Right lobe of liver (tissue), 6 donors: ENCODE measurements around the gene CDK14. TPM values are rescaled to one million over a fixed set of nuclear protein-coding genes. Genes with fewer than 3 reads are reported as not detected.

Source experiments
- ATAC-seq, 4 donors: fragments of 200-7000 bp; cut with Tn5 transposase; one replicate each; pipeline ENCODE4 v1.9.1; 2020; ENCODE audit warnings: mild to moderate bottlenecking in 4 of 4, moderate library complexity in 4 of 4
- DNase-seq, 3 donors: peaks; one replicate each; pipeline ENCODE4 v3.0.0-alpha.2; 2020
- H3K27ac ChIP-seq, 3 donors: fragments of 200-600 bp; one replicate each; pipeline ENCODE4 v1.8.0; 2022
- H3K27me3 ChIP-seq, 2 donors: fragments of 200-600 bp; one replicate each; pipeline ENCODE4 v1.8.0; 2022
- H3K36me3 ChIP-seq, 4 donors: fragments of 200-600 bp; sonication (generic) in 1 of 4; one replicate each; pipeline versions ENCODE4 v1.5.1 to v1.8.0; 2017 to 2022; ENCODE audit warnings: control low read depth in 1 of 4
- H3K4me1 ChIP-seq, 4 donors: fragments of 200-600 bp; sonication (generic) in 1 of 4; one replicate each; pipeline versions ENCODE4 v1.5.1 to v1.8.0; 2017 to 2022; ENCODE audit warnings: control low read depth in 1 of 4
- H3K4me3 ChIP-seq, 3 donors: fragments of 200-600 bp; one replicate each; pipeline ENCODE4 v1.8.0; 2022
- H3K9me3 ChIP-seq, 4 donors: fragments of 200-600 bp; sonication (generic) in 1 of 4; one replicate each; pipeline versions ENCODE4 v1.5.1 to v1.8.0; 2017 to 2022; ENCODE audit warnings: control low read depth in 1 of 4
- POLR2A ChIP-seq: fragments of 450-650 bp; IDR thresholded peaks from one replicate; pipeline ENCODE4 v1.6.1; 2017; ENCODE audit warnings: antibody characterized with exemption, mild to moderate bottlenecking
- WGBS: methylation state at CpG from one replicate; pipeline ENCODE4 v1.1.6; 2018; ENCODE audit warnings: low coverage, low lambda C conversion rate; ENCODE audit not compliant: insufficient coverage; ENCODE audit errors: missing lambda C conversion rate; 5-methylcytosine and 5-hydroxymethylcytosine counted together
- intact Hi-C, 2 donors: fragments of 100-400 bp; cut with DNase I; formaldehyde crosslinking; loops; one replicate each; pipeline versions ENCODE4 v1.11.2 to v1.14.1; 2022
- total RNA-seq, 6 experiments: library from RNA; depleted of rRNA in 2 of 6; stranded (reverse); fragments of >200 nt in 2 of 6; fragmentation: NEBNext Ultra II Directional in 3 of 6; extraction: Animal tissue kit (Norgen Biotek cat#: 25700) in 3 of 6; gene quantifications; one replicate each; pipeline versions ENCODE4 v1.1.0 to v1.2.4, GENCODE V29; 2016 to 2023
- TF ChIP-seq, protein P1 (sequence below), 4 donors: fragments of 200-600 bp in 3 of 4; fragments of 450-650 bp in 1 of 4; IDR thresholded peaks; one replicate each; pipeline versions ENCODE4 v1.5.1 to v1.8.0; 2016 to 2022; ENCODE audit warnings: antibody characterized with exemption in 4 of 4, mild to moderate bottlenecking in 2 of 4
- donor health status: DM: no; HTN: yes; CAD: no.
- donor health status: DM: no; HTN: no; CAD: no.
- donor health status: DM: no; HTN: no; CAD: no.
- donor health status: DM: no; HTN: yes; CAD: no.
- donor health status: DM: no; HTN: yes; CAD: no.

The CDK14 gene
- total RNA-seq, 6 experiments from 2014 or later, result 12.6 to 28.7 (median 17.9) TPM

DNA sequence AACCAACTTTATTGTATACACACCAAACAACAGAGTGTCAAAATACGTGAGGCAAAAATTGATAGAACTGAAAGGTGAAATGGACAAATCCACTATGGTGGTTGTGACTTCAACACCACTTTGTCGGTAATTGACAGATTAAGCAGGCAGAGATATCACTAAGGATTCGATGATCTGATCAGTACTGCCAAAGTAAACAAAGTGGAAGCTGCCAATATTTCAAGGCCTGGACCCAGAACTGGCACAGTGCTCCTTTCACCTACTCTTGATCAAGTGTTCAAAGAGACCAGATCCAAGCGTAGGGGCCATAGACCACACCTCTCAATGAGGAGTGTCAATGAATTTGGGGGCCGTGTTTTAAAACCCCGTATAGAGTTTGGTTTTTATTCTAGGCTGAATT, 167.0 kb downstream of the CDK14 start:
- peaks cover 0 to 69% (median 24%) of the 10 kb centered on the region in 4 donors for H3K4me1 ChIP-seq
- WGBS, result 37% methylated on average over 6 of the region's 6 CpGs

DNA sequence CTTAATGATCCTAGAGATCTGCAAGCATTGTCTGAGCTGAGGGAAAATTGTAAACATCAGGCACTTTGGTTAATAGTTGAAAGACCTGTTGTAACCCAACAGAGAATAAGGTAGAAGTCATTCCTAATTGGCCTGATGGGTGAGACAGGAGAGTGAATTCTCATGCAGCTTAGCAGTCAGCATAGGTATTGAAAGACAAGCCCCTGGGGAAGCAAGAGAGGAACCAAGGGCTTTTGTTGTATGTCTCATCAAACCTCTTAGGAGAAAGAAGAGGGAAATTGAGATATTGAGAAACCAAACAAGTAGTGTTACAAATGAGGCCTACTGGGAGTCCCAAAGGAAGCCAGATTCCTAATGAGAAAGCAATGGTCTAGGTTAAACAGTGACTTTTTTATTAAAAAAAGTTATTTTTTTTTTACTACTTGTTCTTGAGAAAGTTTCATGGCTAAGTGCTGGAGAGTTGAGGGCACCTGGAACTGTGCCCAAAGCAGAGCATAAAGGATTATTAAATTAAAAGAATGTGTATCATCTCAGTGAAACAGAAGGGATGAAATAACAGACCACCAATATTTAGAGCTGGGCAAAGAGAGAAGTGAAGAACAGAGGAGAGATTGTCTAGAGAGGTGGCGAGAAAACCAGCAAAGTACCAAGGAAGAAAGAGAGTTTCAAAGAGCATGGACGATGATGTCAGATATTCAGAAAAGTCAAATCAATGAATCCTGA, 168.9 kb downstream of the CDK14 start:
- Histone ChIP-seq H3K4me1 (peaks cover 0 to 73% (median 31%) of the 10 kb centered on the region in 4 donors), H3K36me3 (no peaks in the 10 kb centered on the region), H3K27me3 (no peaks in the 10 kb centered on the region), H3K27ac (peak overlapping the region in 2 of 3 donors; percentile 66 to 91), H3K9me3 (no peaks in the 10 kb centered on the region), H3K4me3 (no peak overlapping the region)
- DNase-seq (no peak), ATAC-seq (peak; percentile 10 to 50 (median 44))
- WGBS, result 64% methylated on average over 2 of the region's 2 CpGs
- intact Hi-C loops, result no loop called here
- no peak for TF ChIP-seq POLR2A
- TF ChIP-seq, protein P1, sequence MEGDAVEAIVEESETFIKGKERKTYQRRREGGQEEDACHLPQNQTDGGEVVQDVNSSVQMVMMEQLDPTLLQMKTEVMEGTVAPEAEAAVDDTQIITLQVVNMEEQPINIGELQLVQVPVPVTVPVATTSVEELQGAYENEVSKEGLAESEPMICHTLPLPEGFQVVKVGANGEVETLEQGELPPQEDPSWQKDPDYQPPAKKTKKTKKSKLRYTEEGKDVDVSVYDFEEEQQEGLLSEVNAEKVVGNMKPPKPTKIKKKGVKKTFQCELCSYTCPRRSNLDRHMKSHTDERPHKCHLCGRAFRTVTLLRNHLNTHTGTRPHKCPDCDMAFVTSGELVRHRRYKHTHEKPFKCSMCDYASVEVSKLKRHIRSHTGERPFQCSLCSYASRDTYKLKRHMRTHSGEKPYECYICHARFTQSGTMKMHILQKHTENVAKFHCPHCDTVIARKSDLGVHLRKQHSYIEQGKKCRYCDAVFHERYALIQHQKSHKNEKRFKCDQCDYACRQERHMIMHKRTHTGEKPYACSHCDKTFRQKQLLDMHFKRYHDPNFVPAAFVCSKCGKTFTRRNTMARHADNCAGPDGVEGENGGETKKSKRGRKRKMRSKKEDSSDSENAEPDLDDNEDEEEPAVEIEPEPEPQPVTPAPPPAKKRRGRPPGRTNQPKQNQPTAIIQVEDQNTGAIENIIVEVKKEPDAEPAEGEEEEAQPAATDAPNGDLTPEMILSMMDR (IDR thresholded peaks at IDR 0.05), result no peak

More for the DNA sequence above, 167.0 kb downstream of the CDK14 start:
- H3K9me3 ChIP-seq, result no peaks in the 10 kb centered on the region
- no peak overlapping the region for H3K4me3 ChIP-seq
- ATAC-seq (peak; percentile 56 to 78 (median 74)), DNase-seq (peak in 2 of 3 donors; percentile 20 to 79)
- peak overlapping the region in 2 of 3 donors; percentile 39 to 66 for H3K27ac ChIP-seq
- no peaks in the 10 kb centered on the region for H3K27me3 ChIP-seq
- no peaks in the 10 kb centered on the region for H3K36me3 ChIP-seq
- no peak for TF ChIP-seq POLR2A
- TF ChIP-seq, protein P1 (IDR thresholded peaks at IDR 0.05), result no peak
- intact Hi-C loops, result no loop called here

DNA sequence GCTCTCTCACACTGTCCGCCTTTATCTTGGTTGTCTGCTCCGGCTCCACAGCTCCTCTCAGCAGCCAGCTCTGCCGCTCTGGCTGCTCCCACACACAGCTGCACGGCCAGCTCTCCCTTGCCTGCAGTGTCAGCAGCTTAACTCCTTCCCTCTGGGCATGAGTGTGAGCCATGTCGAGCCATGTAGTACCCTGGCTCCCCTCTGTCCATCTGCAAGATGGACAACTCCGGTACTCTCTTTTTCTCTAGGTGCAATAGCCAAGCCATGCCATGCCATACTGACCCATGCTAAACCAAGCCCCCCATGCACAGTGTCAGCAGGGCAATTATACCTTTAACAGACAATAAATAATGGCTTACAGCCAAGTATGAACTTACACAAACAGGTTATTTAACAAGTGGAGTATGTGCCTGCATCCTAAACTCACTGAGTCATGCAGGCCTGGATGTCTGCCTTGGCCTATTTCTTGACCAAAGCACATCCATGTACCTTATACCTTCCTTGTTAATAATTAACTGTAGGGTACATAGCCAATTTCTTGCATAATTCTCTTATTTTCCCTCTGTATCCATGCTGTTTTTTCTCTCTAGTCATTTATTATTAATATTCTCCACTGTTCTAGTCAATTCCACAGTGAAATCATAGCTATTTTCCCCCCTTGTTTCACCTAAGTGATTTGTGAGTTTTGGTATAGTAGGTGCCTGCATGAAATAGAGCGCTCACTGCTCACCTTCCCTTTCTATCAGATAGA, 170.9 kb downstream of the CDK14 start:
- ATAC-seq (peak; percentile 71 to 80 (median 78)), DNase-seq (peak; percentile 59 to 86 (median 79))
- H3K4me3 ChIP-seq, result no peak overlapping the region
- H3K4me1 ChIP-seq, result peaks cover 0 to 74% (median 31%) of the 10 kb centered on the region in 4 donors
- H3K36me3 ChIP-seq, result no peaks in the 10 kb centered on the region
- intact Hi-C loops, result no loop called here
- 39% methylated on average over 5 of the region's 7 CpGs for WGBS
- H3K27ac ChIP-seq, result peak overlapping the region; percentile 41 to 91 (median 71)
- no peaks in the 10 kb centered on the region for H3K9me3 ChIP-seq
- peak; percentile 18 for TF ChIP-seq POLR2A
- TF ChIP-seq, protein P1 (IDR thresholded peaks at IDR 0.05), result peak in 1 of 4 donors; percentile 11
- no peaks in the 10 kb centered on the region for H3K27me3 ChIP-seq

DNA sequence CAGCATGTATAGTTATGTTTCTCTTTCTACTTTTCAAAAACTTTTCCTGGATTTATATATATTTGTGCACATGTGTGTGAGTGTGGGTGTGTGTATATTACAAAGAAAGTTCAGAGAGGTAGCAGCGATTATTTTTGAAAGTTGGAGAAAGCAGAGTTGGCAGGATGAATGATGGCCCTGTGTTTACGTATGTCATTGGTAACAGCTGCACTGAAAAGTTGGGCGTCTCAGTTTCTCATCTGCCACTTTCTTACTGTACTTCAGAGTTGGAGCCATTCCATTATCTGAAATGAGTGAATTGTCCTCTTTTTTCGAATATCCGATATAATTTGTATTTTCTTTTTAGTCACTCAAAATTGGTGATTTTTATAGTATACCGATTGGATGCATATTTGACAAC, 172.2 kb downstream of the CDK14 start:
- ATAC-seq, result no peak

More for the DNA sequence above, 172.2 kb downstream of the CDK14 start:
- intact Hi-C loops, result no loop called here
- H3K27ac ChIP-seq, result peak overlapping the region in 2 of 3 donors; percentile 71 to 91
- 68% methylated on average over 6 of the region's 6 CpGs for WGBS
- H3K4me3 ChIP-seq, result no peak overlapping the region
- no peak for TF ChIP-seq POLR2A
- TF ChIP-seq, protein P1 (IDR thresholded peaks at IDR 0.05), result no peak
- no peaks in the 10 kb centered on the region for H3K27me3 ChIP-seq
- no peaks in the 10 kb centered on the region for H3K9me3 ChIP-seq
- H3K4me1 ChIP-seq, result peaks cover 0 to 66% (median 27%) of the 10 kb centered on the region in 4 donors
- no peaks in the 10 kb centered on the region for H3K36me3 ChIP-seq
- DNase-seq, result no peak
